Measurements from ENCODE around the gene CASP7.

CASP7 gene

GRCh38 chr10:113679463-113680189 lies at the start of gene CASP7:
Gene CASP7 (plus strand): TSS chr10:113679912. CDS start chr10:113697494, 17,582 bp downstream.
- Histone ChIP-seq H3K4me3 (ENCODE audit: low read depth in 1 of 2, low read length in 2 of 2) (peak within 1 kb of the TSS; percentile 99 to 100), H3K4me1 (ENCODE audit: insufficient read depth, low read length) (peaks cover 14% of the 10 kb centered on the region), H3K27ac (ENCODE audit: low read depth, low read length) (peak within 1 kb of the TSS; percentile 100), H3K9me3 (ENCODE audit: low read length) (no peaks in the 10 kb centered on the region), H3K36me3 (ENCODE audit: insufficient read depth, low read length) (no peaks in the 10 kb centered on the region), H3K9ac (ENCODE audit: low read length) (peak within 1 kb of the TSS; percentile 85), H3K27me3 (ENCODE audit: control insufficient read depth in 1 of 2, insufficient read depth in 2 of 2, low read length in 2 of 2) (no peaks in the 10 kb centered on the region)

- no peak overlapping the region for H3K27ac ChIP-seq (ENCODE audit: low read depth, low read length)
- H3K4me1 ChIP-seq (ENCODE audit: insufficient read depth, low read length): no peaks in the 10 kb centered on the region
- H3K9me3 ChIP-seq (ENCODE audit: low read length): no peaks in the 10 kb centered on the region
- H3K9ac ChIP-seq (ENCODE audit: low read length): no peak overlapping the region
- H3K36me3 ChIP-seq (ENCODE audit: insufficient read depth, low read length): no peaks in the 10 kb centered on the region
- no peak overlapping the region for H3K4me3 ChIP-seq (ENCODE audit: low read depth in 1 of 2, low read length in 2 of 2)
- no peaks in the 10 kb centered on the region for H3K27me3 ChIP-seq (ENCODE audit: control insufficient read depth in 1 of 2, insufficient read depth in 2 of 2, low read length in 2 of 2)
Measured at GRCh38 chr10:113630929-113631533, 48.7 kb upstream of the CASP7 start.

GRCh38 chr10:113631684-113632367 lies 47.9 kb upstream of the CASP7 start:
- Histone ChIP-seq H3K36me3 (ENCODE audit: insufficient read depth, low read length) (no peaks in the 10 kb centered on the region), H3K27ac (ENCODE audit: low read depth, low read length) (no peak overlapping the region), H3K9ac (ENCODE audit: low read length) (no peak overlapping the region), H3K4me3 (ENCODE audit: low read depth in 1 of 2, low read length in 2 of 2) (no peak overlapping the region), H3K4me1 (ENCODE audit: insufficient read depth, low read length) (no peaks in the 10 kb centered on the region), H3K9me3 (ENCODE audit: low read length) (no peaks in the 10 kb centered on the region), H3K27me3 (ENCODE audit: control insufficient read depth in 1 of 2, insufficient read depth in 2 of 2, low read length in 2 of 2) (no peaks in the 10 kb centered on the region)

- Histone ChIP-seq H3K4me1 (ENCODE audit: insufficient read depth, low read length) (no peaks in the 10 kb centered on the region), H3K27me3 (ENCODE audit: control insufficient read depth in 1 of 2, insufficient read depth in 2 of 2, low read length in 2 of 2) (no peaks in the 10 kb centered on the region), H3K4me3 (ENCODE audit: low read depth in 1 of 2, low read length in 2 of 2) (no peak overlapping the region), H3K27ac (ENCODE audit: low read depth, low read length) (no peak overlapping the region), H3K9me3 (ENCODE audit: low read length) (no peaks in the 10 kb centered on the region), H3K36me3 (ENCODE audit: insufficient read depth, low read length) (no peaks in the 10 kb centered on the region), H3K9ac (ENCODE audit: low read length) (no peak overlapping the region)
Measured at GRCh38 chr10:113639966-113640365, 39.7 kb upstream of the CASP7 start.

GRCh38 chr10:113641702-113642101 lies 38.0 kb upstream of the CASP7 start:
- H3K4me1 ChIP-seq (ENCODE audit: insufficient read depth, low read length): no peaks in the 10 kb centered on the region
- no peaks in the 10 kb centered on the region for H3K9me3 ChIP-seq (ENCODE audit: low read length)
- H3K27me3 ChIP-seq (ENCODE audit: control insufficient read depth in 1 of 2, insufficient read depth in 2 of 2, low read length in 2 of 2): no peaks in the 10 kb centered on the region
- no peaks in the 10 kb centered on the region for H3K36me3 ChIP-seq (ENCODE audit: insufficient read depth, low read length)
- H3K4me3 ChIP-seq (ENCODE audit: low read depth in 1 of 2, low read length in 2 of 2): no peak overlapping the region
- H3K27ac ChIP-seq (ENCODE audit: low read depth, low read length): no peak overlapping the region
- H3K9ac ChIP-seq (ENCODE audit: low read length): no peak overlapping the region

GRCh38 chr10:113643183-113643582 lies 36.5 kb upstream of the CASP7 start:
- Histone ChIP-seq H3K27ac (ENCODE audit: low read depth, low read length) (no peak overlapping the region), H3K4me1 (ENCODE audit: insufficient read depth, low read length) (no peaks in the 10 kb centered on the region), H3K27me3 (ENCODE audit: control insufficient read depth in 1 of 2, insufficient read depth in 2 of 2, low read length in 2 of 2) (no peaks in the 10 kb centered on the region)

GRCh38 chr10:113644185-113645120 lies 35.3 kb upstream of the CASP7 start:
- Histone ChIP-seq H3K27me3 (ENCODE audit: control insufficient read depth in 1 of 2, insufficient read depth in 2 of 2, low read length in 2 of 2) (no peaks in the 10 kb centered on the region), H3K27ac (ENCODE audit: low read depth, low read length) (no peak overlapping the region), H3K9me3 (ENCODE audit: low read length) (no peaks in the 10 kb centered on the region), H3K36me3 (ENCODE audit: insufficient read depth, low read length) (no peaks in the 10 kb centered on the region), H3K4me1 (ENCODE audit: insufficient read depth, low read length) (no peaks in the 10 kb centered on the region), H3K4me3 (ENCODE audit: low read depth in 1 of 2, low read length in 2 of 2) (no peak overlapping the region), H3K9ac (ENCODE audit: low read length) (no peak overlapping the region)

More at GRCh38 chr10:113643183-113643582, 36.5 kb upstream of the CASP7 start:
- Histone ChIP-seq H3K9ac (ENCODE audit: low read length) (no peak overlapping the region), H3K9me3 (ENCODE audit: low read length) (no peaks in the 10 kb centered on the region), H3K4me3 (ENCODE audit: low read depth in 1 of 2, low read length in 2 of 2) (no peak overlapping the region), H3K36me3 (ENCODE audit: insufficient read depth, low read length) (no peaks in the 10 kb centered on the region)

- no peaks in the 10 kb centered on the region for H3K36me3 ChIP-seq (ENCODE audit: insufficient read depth, low read length)
- no peak overlapping the region for H3K27ac ChIP-seq (ENCODE audit: low read depth, low read length)
- H3K9ac ChIP-seq (ENCODE audit: low read length): no peak overlapping the region
- no peaks in the 10 kb centered on the region for H3K27me3 ChIP-seq (ENCODE audit: control insufficient read depth in 1 of 2, insufficient read depth in 2 of 2, low read length in 2 of 2)
- H3K4me1 ChIP-seq (ENCODE audit: insufficient read depth, low read length): no peaks in the 10 kb centered on the region
- H3K9me3 ChIP-seq (ENCODE audit: low read length): no peaks in the 10 kb centered on the region
- H3K4me3 ChIP-seq (ENCODE audit: low read depth in 1 of 2, low read length in 2 of 2): no peak overlapping the region
Measured at GRCh38 chr10:113646336-113647201, 33.1 kb upstream of the CASP7 start.

- Histone ChIP-seq H3K27me3 (ENCODE audit: control insufficient read depth in 1 of 2, insufficient read depth in 2 of 2, low read length in 2 of 2) (no peaks in the 10 kb centered on the region), H3K27ac (ENCODE audit: low read depth, low read length) (no peak overlapping the region), H3K36me3 (ENCODE audit: insufficient read depth, low read length) (no peaks in the 10 kb centered on the region), H3K9me3 (ENCODE audit: low read length) (no peaks in the 10 kb centered on the region), H3K4me3 (ENCODE audit: low read depth in 1 of 2, low read length in 2 of 2) (no peak overlapping the region), H3K9ac (ENCODE audit: low read length) (no peak overlapping the region), H3K4me1 (ENCODE audit: insufficient read depth, low read length) (no peaks in the 10 kb centered on the region)
Measured at GRCh38 chr10:113647812-113648211, 31.9 kb upstream of the CASP7 start.

GRCh38 chr10:113648478-113648877 lies 31.2 kb upstream of the CASP7 start:
- Histone ChIP-seq H3K4me3 (ENCODE audit: low read depth in 1 of 2, low read length in 2 of 2) (no peak overlapping the region), H3K27ac (ENCODE audit: low read depth, low read length) (no peak overlapping the region), H3K4me1 (ENCODE audit: insufficient read depth, low read length) (no peaks in the 10 kb centered on the region)

More at GRCh38 chr10:113648478-113648877, 31.2 kb upstream of the CASP7 start:
- Histone ChIP-seq H3K9me3 (ENCODE audit: low read length) (no peaks in the 10 kb centered on the region), H3K36me3 (ENCODE audit: insufficient read depth, low read length) (no peaks in the 10 kb centered on the region), H3K9ac (ENCODE audit: low read length) (no peak overlapping the region), H3K27me3 (ENCODE audit: control insufficient read depth in 1 of 2, insufficient read depth in 2 of 2, low read length in 2 of 2) (no peaks in the 10 kb centered on the region)
